Fibroblast of pulmonary artery (primary cell): ENCODE data around the gene PTPRN2.

Experiments
- DNase-seq: peaks from one replicate; pipeline ENCODE4 v3.0.0-alpha.2; 2010; ENCODE audit warnings: low read depth
- H3K4me3 ChIP-seq: replicated peaks from 2 replicates; pipeline ENCODE4 v1.5.1; 2011; ENCODE audit warnings: low read depth, mild to moderate bottlenecking, control low read depth, low read length, moderate library complexity
- TF ChIP-seq, protein P1 (sequence below): IDR thresholded peaks from 2 replicates; pipeline ENCODE4 v1.5.1; 2011; ENCODE audit warnings: mild to moderate bottlenecking, control low read depth, low read length, inconsistent platforms; ENCODE audit errors: missing control alignments

PTPRN2 gene

DNA sequence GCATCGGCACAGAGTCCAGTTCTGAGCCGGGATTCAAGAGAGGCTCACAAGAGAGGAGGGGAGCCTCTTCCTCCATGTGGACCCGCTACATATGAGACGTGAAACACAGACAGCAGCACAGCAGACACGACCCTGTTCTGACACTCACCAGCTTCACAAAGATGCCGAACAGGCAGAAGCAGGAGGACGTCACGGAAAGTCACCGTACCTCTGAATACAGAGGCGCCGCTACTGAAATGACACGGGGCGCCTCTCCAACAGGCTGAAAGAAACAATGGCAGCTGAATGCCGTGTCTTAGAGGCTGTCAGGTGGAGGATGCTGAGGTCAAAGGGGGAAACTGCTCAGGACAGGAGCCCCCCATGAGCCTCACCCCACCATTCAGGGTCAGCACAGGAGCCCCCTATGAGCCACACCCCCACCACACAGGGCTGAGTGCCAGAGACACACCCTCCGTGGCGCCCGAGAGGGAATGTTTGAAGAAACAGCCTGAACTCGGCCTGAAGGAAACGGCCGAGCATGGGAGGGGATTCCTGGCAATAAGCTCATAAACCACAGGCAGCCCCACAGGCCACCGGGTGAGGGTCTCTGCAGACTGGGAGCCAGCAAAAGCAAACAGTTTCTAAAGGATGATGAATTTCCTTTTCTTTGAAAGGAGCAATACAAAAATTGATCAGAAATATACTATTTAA is 510.3 kb downstream of the PTPRN2 start:
- TF ChIP-seq, protein P1, sequence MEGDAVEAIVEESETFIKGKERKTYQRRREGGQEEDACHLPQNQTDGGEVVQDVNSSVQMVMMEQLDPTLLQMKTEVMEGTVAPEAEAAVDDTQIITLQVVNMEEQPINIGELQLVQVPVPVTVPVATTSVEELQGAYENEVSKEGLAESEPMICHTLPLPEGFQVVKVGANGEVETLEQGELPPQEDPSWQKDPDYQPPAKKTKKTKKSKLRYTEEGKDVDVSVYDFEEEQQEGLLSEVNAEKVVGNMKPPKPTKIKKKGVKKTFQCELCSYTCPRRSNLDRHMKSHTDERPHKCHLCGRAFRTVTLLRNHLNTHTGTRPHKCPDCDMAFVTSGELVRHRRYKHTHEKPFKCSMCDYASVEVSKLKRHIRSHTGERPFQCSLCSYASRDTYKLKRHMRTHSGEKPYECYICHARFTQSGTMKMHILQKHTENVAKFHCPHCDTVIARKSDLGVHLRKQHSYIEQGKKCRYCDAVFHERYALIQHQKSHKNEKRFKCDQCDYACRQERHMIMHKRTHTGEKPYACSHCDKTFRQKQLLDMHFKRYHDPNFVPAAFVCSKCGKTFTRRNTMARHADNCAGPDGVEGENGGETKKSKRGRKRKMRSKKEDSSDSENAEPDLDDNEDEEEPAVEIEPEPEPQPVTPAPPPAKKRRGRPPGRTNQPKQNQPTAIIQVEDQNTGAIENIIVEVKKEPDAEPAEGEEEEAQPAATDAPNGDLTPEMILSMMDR: no peak
- DNase-seq: no peak
- H3K4me3 ChIP-seq: no peak overlapping the region

DNA sequence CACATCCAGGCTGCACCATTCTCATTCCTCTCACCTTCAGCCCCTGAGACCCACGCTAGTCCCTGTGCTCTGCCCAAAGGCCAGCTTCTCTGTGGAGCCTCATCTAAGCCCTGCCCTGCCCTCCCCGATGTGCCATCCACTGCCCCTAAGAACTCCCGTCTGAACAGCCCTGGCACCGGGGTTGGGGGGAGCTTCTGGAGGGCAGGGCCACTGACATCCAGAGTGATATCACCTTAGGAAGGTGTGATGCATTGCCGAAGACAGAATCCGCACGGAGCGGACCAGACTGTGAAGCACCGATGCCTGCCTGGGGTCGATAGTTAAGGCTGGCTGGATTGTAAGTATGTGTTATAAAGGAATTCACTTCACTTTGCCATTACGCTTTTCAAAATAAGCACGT is 511.0 kb downstream of the PTPRN2 start:
- no peak overlapping the region for H3K4me3 ChIP-seq
- TF ChIP-seq, protein P1: no peak
- DNase-seq: no peak

DNA sequence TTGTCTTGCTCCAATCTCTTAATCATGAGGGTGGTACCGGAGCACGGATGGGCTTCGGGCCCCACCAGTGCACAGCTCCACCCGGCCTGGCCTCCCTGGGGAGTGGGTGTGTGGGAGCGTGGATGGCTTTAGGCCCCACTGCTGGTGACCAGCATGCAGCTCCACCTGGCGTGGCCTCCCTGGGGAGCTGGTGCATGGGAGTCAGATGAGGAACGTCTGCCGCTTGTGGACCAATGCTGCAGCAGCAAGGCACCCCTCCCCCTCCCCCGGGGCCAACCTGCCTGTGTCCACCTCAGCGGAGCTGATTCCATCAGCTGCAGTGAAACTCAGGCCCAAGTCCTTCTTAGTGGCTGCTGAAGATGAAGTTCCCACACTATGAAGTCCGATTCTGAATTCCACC is 511.4 kb downstream of the PTPRN2 start:
- TF ChIP-seq, protein P1: no peak
- no peak overlapping the region for H3K4me3 ChIP-seq
- no peak for DNase-seq

DNA sequence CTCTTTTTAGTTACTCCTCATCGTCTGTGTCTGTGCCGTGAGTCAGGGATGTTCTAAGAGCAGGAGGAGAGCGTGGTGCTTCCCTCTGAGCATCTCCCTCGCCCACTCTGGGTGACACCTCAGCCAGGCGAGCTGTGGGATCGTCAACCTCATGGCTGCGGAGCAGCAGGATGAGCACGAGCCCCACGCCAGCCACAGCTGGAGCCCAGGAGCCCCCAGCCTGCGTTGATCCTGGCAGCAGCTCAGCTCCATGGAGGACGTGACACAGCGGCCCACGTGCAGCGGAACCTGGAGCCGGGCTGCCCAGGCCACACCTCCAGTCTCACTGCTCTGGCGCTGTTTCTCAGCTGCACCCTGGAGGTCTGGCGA is 512.0 kb downstream of the PTPRN2 start:
- DNase-seq: no peak
- TF ChIP-seq, protein P1: no peak
- H3K4me3 ChIP-seq: no peak overlapping the region

DNA sequence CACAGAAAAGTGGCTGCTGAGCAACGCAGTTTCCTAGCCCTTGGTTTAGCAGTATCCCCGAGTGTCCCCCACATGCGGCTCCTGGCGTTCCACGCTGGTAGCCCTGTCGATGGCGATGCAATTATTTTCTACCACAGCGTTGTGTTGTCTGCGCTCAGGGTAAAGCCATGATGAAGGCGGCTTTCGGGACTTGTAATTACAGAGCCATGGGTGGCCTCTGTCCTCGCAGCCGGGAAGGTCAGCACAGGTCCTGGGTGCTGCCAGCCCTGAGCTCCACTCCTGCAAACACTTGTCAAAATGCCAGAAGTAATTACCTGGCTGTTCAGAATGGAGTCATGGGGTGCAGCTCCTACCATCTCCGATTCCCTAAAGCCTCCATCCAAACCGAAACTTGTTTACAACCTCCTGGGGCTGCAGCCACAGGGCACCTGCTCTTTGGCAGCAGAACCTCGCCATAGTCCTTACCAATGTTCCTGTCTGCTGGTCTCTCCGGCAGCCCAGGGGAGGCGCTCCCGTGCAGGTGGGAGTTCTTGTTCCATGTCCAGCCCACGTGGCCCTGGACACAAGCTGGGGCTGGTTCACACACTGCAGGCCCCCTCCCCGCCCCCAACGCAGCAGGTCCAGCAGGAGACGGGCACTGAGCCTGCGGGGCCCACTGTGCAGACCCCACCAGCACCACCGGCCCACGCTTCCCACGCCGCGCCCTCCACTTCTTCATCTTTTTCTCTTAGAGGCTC is 512.6 kb downstream of the PTPRN2 start:
- TF ChIP-seq, protein P1: no peak
- no peak overlapping the region for H3K4me3 ChIP-seq
- no peak for DNase-seq

DNA sequence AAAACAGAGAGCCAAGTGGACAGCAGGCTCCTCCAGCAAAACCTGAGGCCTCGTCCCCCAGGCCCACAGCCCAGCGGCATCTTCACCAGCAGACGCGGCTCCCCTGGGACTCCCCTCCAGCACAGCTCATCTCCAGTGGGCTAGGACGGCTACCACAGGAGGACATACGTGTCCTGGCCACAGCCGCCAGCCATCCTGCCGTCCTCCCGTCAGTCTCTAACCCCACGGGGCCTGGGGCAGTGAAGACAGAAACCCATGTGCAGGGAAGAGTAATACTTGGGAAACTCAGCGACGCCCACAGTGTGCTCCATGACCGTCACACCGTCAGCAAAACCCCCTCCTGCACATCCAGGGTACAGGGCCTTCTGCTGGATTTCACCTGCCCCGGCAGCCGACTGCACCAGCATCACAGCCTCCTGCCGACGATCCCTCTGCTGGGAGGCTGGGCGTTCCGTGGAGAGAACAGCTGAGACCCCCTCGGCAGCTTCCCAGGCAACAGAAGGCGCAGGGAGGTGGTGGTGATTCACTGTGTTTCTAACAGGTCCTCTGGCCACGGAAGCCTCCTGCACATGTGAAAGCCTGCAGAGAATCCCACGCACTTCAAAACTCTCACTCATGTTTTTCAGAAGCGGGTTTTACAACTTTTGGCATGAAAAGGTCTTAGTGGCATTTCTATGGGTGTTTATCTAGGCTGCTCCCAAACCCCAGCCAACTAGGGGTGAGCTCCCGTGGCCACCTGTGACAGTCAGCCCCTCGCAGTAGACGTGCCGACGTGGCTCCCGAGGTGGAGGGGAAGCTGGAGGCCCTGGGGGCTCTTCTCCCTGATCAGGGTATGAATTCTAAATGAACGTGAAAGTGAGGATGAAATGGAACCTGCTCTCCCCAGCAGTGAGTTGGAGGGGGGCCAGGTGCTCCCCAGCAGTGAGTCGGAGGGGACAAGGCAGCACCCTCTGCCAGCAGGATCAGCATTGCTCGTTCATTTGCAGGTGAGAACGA is 513.5 kb downstream of the PTPRN2 start:
- DNase-seq: no peak
- TF ChIP-seq, protein P1: no peak
- H3K4me3 ChIP-seq: no peak overlapping the region
